CD4-positive, alpha-beta T cell treated with Interferon gamma for 1 hour (primary cell): Measurements from ENCODE around the gene ZDHHC1.
A peak's percentile ranks its signal among the peaks of the same experiment; 100 is the strongest.

ENCODE experiments used
- DNase-seq: peaks from one replicate; pipeline ENCODE4 v3.0.0-alpha.2; 2020

The ZDHHC1 gene

GRCh38 chr16:67415872-67416793, at the start of gene ZDHHC1:
TSS of gene ZDHHC1 (minus strand) at chr16:67416477. CDS start at chr16:67407775, 8,702 bp downstream.
- peak; percentile 42 for DNase-seq

GRCh38 chr16:67464565-67464964, 48.3 kb upstream of the ZDHHC1 start:
- DNase-seq, result no peak

- DNase-seq, result no peak
These were observed 47.4 kb upstream of the ZDHHC1 start for GRCh38 chr16:67463691-67464090.

- no peak for DNase-seq
These were observed 46.8 kb upstream of the ZDHHC1 start for GRCh38 chr16:67463059-67463458.

GRCh38 chr16:67462279-67462655, 46.0 kb upstream of the ZDHHC1 start:
- no peak for DNase-seq

GRCh38 chr16:67461600-67462278, 45.5 kb upstream of the ZDHHC1 start:
- DNase-seq, result no peak

- DNase-seq, result no peak
These were observed 44.7 kb upstream of the ZDHHC1 start for GRCh38 chr16:67460961-67461360.

- no peak for DNase-seq
These were observed 43.9 kb upstream of the ZDHHC1 start for GRCh38 chr16:67460168-67460567.

GRCh38 chr16:67459861-67460150, 43.5 kb upstream of the ZDHHC1 start:
- DNase-seq, result no peak

GRCh38 chr16:67459066-67459860, 43.0 kb upstream of the ZDHHC1 start:
- no peak for DNase-seq

GRCh38 chr16:67458121-67458641, 41.9 kb upstream of the ZDHHC1 start:
- DNase-seq, result no peak

GRCh38 chr16:67457611-67458010, 41.3 kb upstream of the ZDHHC1 start:
- no peak for DNase-seq

GRCh38 chr16:67456391-67457081, 40.3 kb upstream of the ZDHHC1 start:
- no peak for DNase-seq

GRCh38 chr16:67454852-67455251, 38.6 kb upstream of the ZDHHC1 start:
- no peak for DNase-seq

- DNase-seq, result no peak
These were observed 37.8 kb upstream of the ZDHHC1 start for GRCh38 chr16:67454104-67454503.

GRCh38 chr16:67451704-67452435, 35.6 kb upstream of the ZDHHC1 start:
- no peak for DNase-seq

GRCh38 chr16:67451061-67451703, 34.9 kb upstream of the ZDHHC1 start:
- no peak for DNase-seq

GRCh38 chr16:67449739-67450138, 33.5 kb upstream of the ZDHHC1 start:
- no peak for DNase-seq

GRCh38 chr16:67449336-67449735, 33.1 kb upstream of the ZDHHC1 start:
- no peak for DNase-seq

GRCh38 chr16:67448580-67448979, 32.3 kb upstream of the ZDHHC1 start:
- DNase-seq, result no peak

- peak; percentile 58 for DNase-seq
These were observed 31.3 kb upstream of the ZDHHC1 start for GRCh38 chr16:67447508-67448076.
